Right lobe of liver (tissue), 6 donors: ENCODE measurements around the gene TBCD. TPM values are rescaled to one million over a fixed set of nuclear protein-coding genes. Genes with fewer than 3 reads are reported as not detected.

Experiments
- ATAC-seq, 4 donors: fragments of 200-7000 bp; cut with Tn5 transposase; one replicate each; pipeline ENCODE4 v1.9.1; 2020; ENCODE audit warnings: mild to moderate bottlenecking in 4 of 4, moderate library complexity in 4 of 4
- DNase-seq, 3 donors: peaks; one replicate each; pipeline ENCODE4 v3.0.0-alpha.2; 2020
- H3K27ac ChIP-seq, 3 donors: fragments of 200-600 bp; one replicate each; pipeline ENCODE4 v1.8.0; 2022
- H3K27me3 ChIP-seq, 2 donors: fragments of 200-600 bp; one replicate each; pipeline ENCODE4 v1.8.0; 2022
- H3K36me3 ChIP-seq, 4 donors: fragments of 200-600 bp; sonication (generic) in 1 of 4; one replicate each; pipeline versions ENCODE4 v1.5.1 to v1.8.0; 2017 to 2022; ENCODE audit warnings: control low read depth in 1 of 4
- H3K4me1 ChIP-seq, 4 donors: fragments of 200-600 bp; sonication (generic) in 1 of 4; one replicate each; pipeline versions ENCODE4 v1.5.1 to v1.8.0; 2017 to 2022; ENCODE audit warnings: control low read depth in 1 of 4
- H3K4me3 ChIP-seq, 3 donors: fragments of 200-600 bp; one replicate each; pipeline ENCODE4 v1.8.0; 2022
- H3K9me3 ChIP-seq, 4 donors: fragments of 200-600 bp; sonication (generic) in 1 of 4; one replicate each; pipeline versions ENCODE4 v1.5.1 to v1.8.0; 2017 to 2022; ENCODE audit warnings: control low read depth in 1 of 4
- POLR2A ChIP-seq: fragments of 450-650 bp; IDR thresholded peaks from one replicate; pipeline ENCODE4 v1.6.1; 2017; ENCODE audit warnings: antibody characterized with exemption, mild to moderate bottlenecking
- WGBS: methylation state at CpG from one replicate; pipeline ENCODE4 v1.1.6; 2018; ENCODE audit warnings: low coverage, low lambda C conversion rate; ENCODE audit not compliant: insufficient coverage; ENCODE audit errors: missing lambda C conversion rate; 5-methylcytosine and 5-hydroxymethylcytosine counted together
- intact Hi-C, 2 donors: fragments of 100-400 bp; cut with DNase I; formaldehyde crosslinking; loops; one replicate each; pipeline versions ENCODE4 v1.11.2 to v1.14.1; 2022
- total RNA-seq, 6 experiments: library from RNA; depleted of rRNA in 2 of 6; stranded (reverse); fragments of >200 nt in 2 of 6; fragmentation: NEBNext Ultra II Directional in 3 of 6; extraction: Animal tissue kit (Norgen Biotek cat#: 25700) in 3 of 6; gene quantifications; one replicate each; pipeline versions ENCODE4 v1.1.0 to v1.2.4, GENCODE V29; 2016 to 2023
- TF ChIP-seq, protein P1 (sequence below), 4 donors: fragments of 200-600 bp in 3 of 4; fragments of 450-650 bp in 1 of 4; IDR thresholded peaks; one replicate each; pipeline versions ENCODE4 v1.5.1 to v1.8.0; 2016 to 2022; ENCODE audit warnings: antibody characterized with exemption in 4 of 4, mild to moderate bottlenecking in 2 of 4
- donor health status: DM: no; HTN: yes; CAD: no.
- donor health status: DM: no; HTN: no; CAD: no.
- donor health status: DM: no; HTN: no; CAD: no.
- donor health status: DM: no; HTN: yes; CAD: no.
- donor health status: DM: no; HTN: yes; CAD: no.

Gene TBCD
- total RNA-seq, 6 experiments from 2014 or later, result 28.0 to 55.7 (median 41.3) TPM

DNA sequence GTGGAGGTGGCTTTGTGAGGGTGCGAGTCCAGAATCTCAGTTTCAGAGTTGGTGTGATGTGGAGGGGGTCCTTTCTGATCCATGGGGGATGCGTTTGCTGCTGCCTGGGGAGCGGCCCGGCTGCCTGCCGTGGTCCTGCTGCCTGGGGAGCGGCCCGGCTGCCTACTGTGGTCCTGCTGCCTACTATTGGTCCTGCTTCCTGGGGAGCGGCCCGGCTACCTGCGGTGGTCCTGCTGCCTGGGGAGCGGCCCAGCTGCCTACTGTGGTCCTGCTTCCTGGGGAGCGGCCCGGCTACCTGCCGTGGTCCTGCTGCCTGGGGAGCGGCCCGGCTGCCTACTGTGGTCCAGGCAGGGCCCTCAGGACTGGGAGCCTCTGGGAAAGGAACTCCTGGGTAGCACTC, 149.5 kb downstream of the TBCD start:
- no CpG with 5 or more reads among the region's 16 CpGs for WGBS
- Histone ChIP-seq H3K27ac (no peak overlapping the region), H3K9me3 (no peaks in the 10 kb centered on the region), H3K36me3 (peaks cover 0 to 12% (median 2%) of the 10 kb centered on the region in 4 donors), H3K4me1 (no peaks in the 10 kb centered on the region), H3K27me3 (no peaks in the 10 kb centered on the region), H3K4me3 (no peak overlapping the region)
- intact Hi-C loops, result loop anchor here in 1 of 2 donors (10.0 kb wide), 1 partner anchor 117 kb away; no protein-coding TSS in a partner anchor
- ATAC-seq, result no peak
- TF ChIP-seq POLR2A, result no peak
- TF ChIP-seq, protein P1, sequence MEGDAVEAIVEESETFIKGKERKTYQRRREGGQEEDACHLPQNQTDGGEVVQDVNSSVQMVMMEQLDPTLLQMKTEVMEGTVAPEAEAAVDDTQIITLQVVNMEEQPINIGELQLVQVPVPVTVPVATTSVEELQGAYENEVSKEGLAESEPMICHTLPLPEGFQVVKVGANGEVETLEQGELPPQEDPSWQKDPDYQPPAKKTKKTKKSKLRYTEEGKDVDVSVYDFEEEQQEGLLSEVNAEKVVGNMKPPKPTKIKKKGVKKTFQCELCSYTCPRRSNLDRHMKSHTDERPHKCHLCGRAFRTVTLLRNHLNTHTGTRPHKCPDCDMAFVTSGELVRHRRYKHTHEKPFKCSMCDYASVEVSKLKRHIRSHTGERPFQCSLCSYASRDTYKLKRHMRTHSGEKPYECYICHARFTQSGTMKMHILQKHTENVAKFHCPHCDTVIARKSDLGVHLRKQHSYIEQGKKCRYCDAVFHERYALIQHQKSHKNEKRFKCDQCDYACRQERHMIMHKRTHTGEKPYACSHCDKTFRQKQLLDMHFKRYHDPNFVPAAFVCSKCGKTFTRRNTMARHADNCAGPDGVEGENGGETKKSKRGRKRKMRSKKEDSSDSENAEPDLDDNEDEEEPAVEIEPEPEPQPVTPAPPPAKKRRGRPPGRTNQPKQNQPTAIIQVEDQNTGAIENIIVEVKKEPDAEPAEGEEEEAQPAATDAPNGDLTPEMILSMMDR (IDR thresholded peaks at IDR 0.05), result no peak
- no peak for DNase-seq

DNA sequence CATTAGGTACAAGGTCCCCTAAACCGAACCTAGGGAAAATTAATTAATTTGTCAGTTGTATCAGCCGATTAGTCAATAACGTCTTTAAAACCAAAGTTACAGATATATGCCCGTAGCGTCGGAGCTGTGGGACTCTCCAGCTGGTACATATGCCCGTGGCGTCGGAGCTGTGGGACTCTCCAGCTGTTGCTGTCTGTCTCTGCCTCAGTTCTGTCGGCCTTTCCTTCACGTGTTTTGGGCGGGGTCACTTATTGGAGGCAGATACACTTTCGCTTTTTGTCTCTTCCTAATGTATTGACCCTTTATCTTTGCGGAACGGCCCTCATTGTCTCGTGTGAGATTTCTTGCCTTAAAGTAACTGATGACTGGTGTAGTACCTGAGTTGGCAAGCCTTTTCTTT, 150.0 kb downstream of the TBCD start:
- intact Hi-C loops, result loop anchor here in 1 of 2 donors (10.0 kb wide), 1 partner anchor 117 kb away; no protein-coding TSS in a partner anchor
- no peak for TF ChIP-seq POLR2A
- TF ChIP-seq, protein P1 (IDR thresholded peaks at IDR 0.05), result no peak
- H3K36me3 ChIP-seq, result peaks cover 0 to 12% (median 2%) of the 10 kb centered on the region in 4 donors

DNA sequence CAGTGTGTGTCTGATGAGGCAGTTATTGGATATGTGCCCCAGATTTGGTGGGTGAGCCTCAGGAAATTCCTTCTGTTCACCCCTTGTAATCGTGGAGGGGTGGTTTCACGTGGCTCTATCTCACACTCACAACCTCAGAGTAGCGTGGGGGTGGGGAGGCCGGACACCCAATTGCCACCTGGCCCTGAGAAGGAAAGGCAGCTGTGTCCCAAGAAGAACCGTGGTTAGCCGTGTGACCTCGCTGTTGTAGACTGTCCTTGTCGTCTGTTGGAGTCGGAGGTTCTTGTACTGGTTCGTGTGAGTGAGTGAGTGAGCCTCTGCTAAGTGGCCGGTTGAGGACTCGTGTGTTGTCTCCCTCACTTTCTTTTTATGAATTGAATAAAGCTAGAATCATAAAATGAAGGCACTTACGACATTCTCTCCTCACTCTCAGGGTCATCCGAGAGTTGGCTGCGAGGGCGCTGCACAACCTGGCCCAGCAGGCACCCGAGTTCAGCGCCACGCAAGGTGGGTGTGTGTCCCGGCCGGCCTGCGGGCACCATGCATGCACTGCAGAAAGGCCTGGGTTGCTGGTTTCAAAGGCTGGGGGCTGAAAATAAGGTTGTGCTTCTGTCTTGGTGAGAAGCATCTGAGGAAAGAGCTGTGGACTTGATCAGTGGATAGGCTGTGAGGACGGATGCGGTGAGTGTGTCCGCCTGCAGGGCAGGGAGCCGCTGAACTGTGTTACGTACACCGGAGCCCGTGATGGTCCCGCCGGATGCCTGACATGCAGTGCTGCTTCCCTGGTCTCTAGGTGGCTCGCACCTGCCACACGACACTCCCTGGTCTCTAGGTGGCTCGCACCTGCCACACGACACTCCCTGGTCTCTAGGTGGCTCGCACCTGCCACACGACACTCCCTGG, 151.4 kb downstream of the TBCD start:
- Histone ChIP-seq H3K27me3 (no peaks in the 10 kb centered on the region), H3K4me3 (no peak overlapping the region), H3K4me1 (no peaks in the 10 kb centered on the region), H3K27ac (no peak overlapping the region), H3K36me3 (peaks cover 0 to 12% (median 2%) of the 10 kb centered on the region in 4 donors), H3K9me3 (no peaks in the 10 kb centered on the region)
- no peak for ATAC-seq
- intact Hi-C loops, result loop anchor here in 1 of 2 donors (10.0 kb wide), 1 partner anchor 118 kb away; no protein-coding TSS in a partner anchor
- WGBS, result 91% methylated on average over 11 of the region's 37 CpGs
- TF ChIP-seq, protein P1 (IDR thresholded peaks at IDR 0.05), result no peak
- no peak for TF ChIP-seq POLR2A
- no peak for DNase-seq

More for the DNA sequence above, 150.0 kb downstream of the TBCD start:
- 84% methylated on average over 11 of the region's 16 CpGs for WGBS
- ATAC-seq (no peak), DNase-seq (no peak)
- no peak overlapping the region for H3K27ac ChIP-seq
- no peak overlapping the region for H3K4me3 ChIP-seq
- H3K4me1 ChIP-seq, result no peaks in the 10 kb centered on the region
- H3K27me3 ChIP-seq, result no peaks in the 10 kb centered on the region
- H3K9me3 ChIP-seq, result no peaks in the 10 kb centered on the region

DNA sequence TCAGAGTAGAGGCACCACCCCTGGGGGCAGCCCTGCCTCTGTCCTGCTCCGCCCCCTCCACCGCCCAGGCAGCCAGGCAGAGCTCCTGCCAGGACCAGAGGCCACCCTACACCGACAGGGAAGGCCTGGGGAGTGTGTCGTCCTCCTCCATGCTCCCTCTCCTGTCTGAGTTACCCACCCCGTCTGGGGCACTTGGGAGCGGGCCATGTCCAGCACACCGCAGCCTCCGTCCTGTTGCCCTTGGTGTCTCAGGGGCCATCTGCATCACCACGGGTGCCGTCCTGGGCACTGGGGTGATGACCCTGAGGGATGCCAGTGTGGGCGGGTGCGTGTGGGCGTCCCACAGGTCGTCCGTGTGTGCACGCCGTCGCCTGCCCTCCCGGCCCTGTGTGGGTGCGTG, 153.3 kb downstream of the TBCD start:
- no CpG with 5 or more reads among the region's 20 CpGs for WGBS
- H3K27me3 ChIP-seq, result no peaks in the 10 kb centered on the region
- ATAC-seq (no peak), DNase-seq (no peak)
- H3K9me3 ChIP-seq, result no peaks in the 10 kb centered on the region
- H3K4me1 ChIP-seq, result no peaks in the 10 kb centered on the region
- H3K36me3 ChIP-seq, result peaks cover 0 to 12% (median 2%) of the 10 kb centered on the region in 4 donors
- H3K4me3 ChIP-seq, result no peak overlapping the region
- no peak overlapping the region for H3K27ac ChIP-seq
- TF ChIP-seq, protein P1 (IDR thresholded peaks at IDR 0.05), result no peak
- TF ChIP-seq POLR2A, result no peak
- intact Hi-C loops, result loop anchor here in 1 of 2 donors (10.0 kb wide), 1 partner anchor 120 kb away; no protein-coding TSS in a partner anchor
